Measurements from ENCODE around the gene MED29. TPM values are rescaled to one million over a fixed set of nuclear protein-coding genes. Genes with fewer than 3 reads are reported as not detected.

The MED29 gene
- 10 to 100 TPM; 19.9 to 45.6 (median 26.2) TPM for total RNA-seq

GRCh38 chr19:39390751-39391437 lies at the start of gene MED29, which contains the start of gene PAF1:
MED29 (plus strand) TSS chr19:39391378; CDS start chr19:39391423, 45 bp downstream.
PAF1 (minus strand) TSS chr19:39391106; CDS start chr19:39390864, 242 bp downstream.
- Histone ChIP-seq H3K4me1 (replicated peaks in 1 of 2) (peaks cover 5 to 13% of the 10 kb centered on the region in 2 donors), H3K27ac (peak within 1 kb of the TSS; percentile 98 to 99), H3K4me3 (peak within 1 kb of the TSS; percentile 62 to 86 (median 68))
- 0 to 1% (median 0%) methylated on average over 2 to 16 of the region's 60 CpGs; no CpG with 5 or more reads in 4 of the 10 experiments for WGBS, 10 experiments
- in situ Hi-C loops (cut with MboI; ENCODE audit: low pct_unique_long_range_greater_than_20kb in 2 of 9, low sequenced_read_pairs in 9 of 9, unreplicated experiment in 9 of 9), result no loop called here
- ATAC-seq (replicated peaks in 6 of 8), result peak; percentile 89 to 95 (median 95)

GRCh38 chr19:39341719-39342604 lies 49.2 kb upstream of the MED29 start, which contains the start of gene SAMD4B:
SAMD4B (plus strand) TSS chr19:39342421; CDS start chr19:39356894, 14,473 bp downstream.
- in situ Hi-C loops (cut with MboI; ENCODE audit: low pct_unique_long_range_greater_than_20kb in 2 of 9, low sequenced_read_pairs in 9 of 9, unreplicated experiment in 9 of 9), result loop anchor here in 4 of 9 experiments (25.0 kb wide), 2 partner anchors 230 to 380 kb away; no protein-coding TSS in a partner anchor
- 0 to 20% (median 0%) methylated on average over 1 to 10 of the region's 105 CpGs; no CpG with 5 or more reads in 3 of the 10 experiments for WGBS, 10 experiments
- H3K4me3 ChIP-seq, result peak within 1 kb of the TSS; percentile 64 to 99 (median 91)
- H3K4me1 ChIP-seq (replicated peaks in 1 of 2), result peaks cover 11% of the 10 kb centered on the region in 2 donors
- ATAC-seq (replicated peaks in 6 of 8), result peak; percentile 85 to 92 (median 90)
- peak within 1 kb of the TSS; percentile 80 to 83 for H3K27ac ChIP-seq

- Histone ChIP-seq H3K4me1 (replicated peaks in 1 of 2) (peaks cover 11% of the 10 kb centered on the region in 2 donors), H3K27ac (peak overlapping the region; percentile 80 to 83), H3K4me3 (peak overlapping the region; percentile 64 to 99 (median 91))
- 0% methylated on average over 1 of the region's 51 CpGs; no CpG with 5 or more reads in 9 of the 10 experiments for WGBS, 10 experiments
- no peak for ATAC-seq (replicated peaks in 6 of 8)
- in situ Hi-C loops (cut with MboI; ENCODE audit: low pct_unique_long_range_greater_than_20kb in 2 of 9, low sequenced_read_pairs in 9 of 9, unreplicated experiment in 9 of 9), result loop anchor here in 4 of 9 experiments (25.0 kb wide), 2 partner anchors 230 to 380 kb away; no protein-coding TSS in a partner anchor
Measured at GRCh38 chr19:39342647-39343305, 48.4 kb upstream of the MED29 start.

- WGBS, 10 experiments, result 17 to 100% (median 85%) methylated on average over 1 of the region's 1 CpG; no CpG with 5 or more reads in 4 of the 10 experiments
- no peak for ATAC-seq (replicated peaks in 6 of 8)
- in situ Hi-C loops (cut with MboI; ENCODE audit: low pct_unique_long_range_greater_than_20kb in 2 of 9, low sequenced_read_pairs in 9 of 9, unreplicated experiment in 9 of 9), result loop anchor here in 4 of 9 experiments (25.0 kb wide), 2 partner anchors 234 to 384 kb away; no protein-coding TSS in a partner anchor
- Histone ChIP-seq H3K27ac (no peak overlapping the region), H3K4me1 (replicated peaks in 1 of 2) (peaks cover 6 to 7% of the 10 kb centered on the region in 2 donors), H3K4me3 (no peak overlapping the region)
Measured at GRCh38 chr19:39345956-39346355, 45.2 kb upstream of the MED29 start.

GRCh38 chr19:39347332-39348164 lies 43.6 kb upstream of the MED29 start:
- peak in 3 of 8 experiments; percentile 63 to 83 (median 67) for ATAC-seq (replicated peaks in 6 of 8)
- WGBS, 10 experiments, result 40 to 100% (median 77%) methylated on average over 1 to 4 of the region's 4 CpGs; no CpG with 5 or more reads in 2 of the 10 experiments
- H3K4me1 ChIP-seq (replicated peaks in 1 of 2), result peaks cover 6 to 7% of the 10 kb centered on the region in 2 donors
- H3K27ac ChIP-seq, result no peak overlapping the region
- no peak overlapping the region for H3K4me3 ChIP-seq
- in situ Hi-C loops (cut with MboI; ENCODE audit: low pct_unique_long_range_greater_than_20kb in 2 of 9, low sequenced_read_pairs in 9 of 9, unreplicated experiment in 9 of 9), result loop anchor here in 4 of 9 experiments (25.0 kb wide), 2 partner anchors 235 to 385 kb away; no protein-coding TSS in a partner anchor

GRCh38 chr19:39349326-39349725 lies 41.9 kb upstream of the MED29 start:
- in situ Hi-C loops (cut with MboI; ENCODE audit: low pct_unique_long_range_greater_than_20kb in 2 of 9, low sequenced_read_pairs in 9 of 9, unreplicated experiment in 9 of 9), result loop anchor here in 4 of 9 experiments (25.0 kb wide), 2 partner anchors 237 to 387 kb away; no protein-coding TSS in a partner anchor

GRCh38 chr19:39350156-39350555 lies 41.0 kb upstream of the MED29 start:
- ATAC-seq (replicated peaks in 6 of 8), result no peak
- H3K4me3 ChIP-seq, result no peak overlapping the region
- no peak overlapping the region for H3K27ac ChIP-seq
- no peaks in the 10 kb centered on the region for H3K4me1 ChIP-seq (replicated peaks in 1 of 2)
- WGBS, 10 experiments, result 80 to 100% (median 100%) methylated on average over 1 to 3 of the region's 3 CpGs; no CpG with 5 or more reads in 3 of the 10 experiments
- in situ Hi-C loops (cut with MboI; ENCODE audit: low pct_unique_long_range_greater_than_20kb in 2 of 9, low sequenced_read_pairs in 9 of 9, unreplicated experiment in 9 of 9), result no loop called here

More at GRCh38 chr19:39349326-39349725, 41.9 kb upstream of the MED29 start:
- Histone ChIP-seq H3K27ac (no peak overlapping the region), H3K4me1 (replicated peaks in 1 of 2) (no peaks in the 10 kb centered on the region), H3K4me3 (no peak overlapping the region)
- 69 to 100% (median 90%) methylated on average over 2 to 4 of the region's 4 CpGs for WGBS, 10 experiments
- ATAC-seq (replicated peaks in 6 of 8), result no peak

- in situ Hi-C loops (cut with MboI; ENCODE audit: low pct_unique_long_range_greater_than_20kb in 2 of 9, low sequenced_read_pairs in 9 of 9, unreplicated experiment in 9 of 9), result no loop called here
- Histone ChIP-seq H3K4me3 (no peak overlapping the region), H3K4me1 (replicated peaks in 1 of 2) (no peaks in the 10 kb centered on the region), H3K27ac (no peak overlapping the region)
- WGBS, 10 experiments, result 17 to 100% (median 69%) methylated on average over 1 to 3 of the region's 4 CpGs; no CpG with 5 or more reads in 1 of the 10 experiments
- ATAC-seq (replicated peaks in 6 of 8), result peak in 7 of 8 experiments; percentile 26 to 90 (median 51)
Measured at GRCh38 chr19:39351537-39352064, 39.6 kb upstream of the MED29 start.

GRCh38 chr19:39352381-39353255 lies 38.6 kb upstream of the MED29 start:
- no peaks in the 10 kb centered on the region for H3K4me1 ChIP-seq (replicated peaks in 1 of 2)
- ATAC-seq (replicated peaks in 6 of 8), result no peak
- 22 to 93% (median 65%) methylated on average over 2 to 11 of the region's 12 CpGs; no CpG with 5 or more reads in 1 of the 10 experiments for WGBS, 10 experiments
- H3K4me3 ChIP-seq, result no peak overlapping the region
- H3K27ac ChIP-seq, result no peak overlapping the region
- in situ Hi-C loops (cut with MboI; ENCODE audit: low pct_unique_long_range_greater_than_20kb in 2 of 9, low sequenced_read_pairs in 9 of 9, unreplicated experiment in 9 of 9), result no loop called here

GRCh38 chr19:39355253-39355652 lies 35.9 kb upstream of the MED29 start:
- no peak for ATAC-seq (replicated peaks in 6 of 8)
- H3K4me1 ChIP-seq (replicated peaks in 1 of 2), result no peaks in the 10 kb centered on the region
- in situ Hi-C loops (cut with MboI; ENCODE audit: low pct_unique_long_range_greater_than_20kb in 2 of 9, low sequenced_read_pairs in 9 of 9, unreplicated experiment in 9 of 9), result no loop called here
- 80 to 96% (median 86%) methylated on average over 1 to 5 of the region's 5 CpGs; no CpG with 5 or more reads in 3 of the 10 experiments for WGBS, 10 experiments
- H3K27ac ChIP-seq, result no peak overlapping the region
- H3K4me3 ChIP-seq, result no peak overlapping the region
